HL-60/S4 treated with retinoic acid at 250 ng/mL for 4 days and 3 days (cell line): Measurements from ENCODE around the gene WEE2.
"Not testable (repeated sequence)": the region's sequence is repeated elsewhere in the genome, so short reads cannot be mapped to it uniquely, and the experiment has no call there.

ENCODE experiments used
- in situ Hi-C: fragments of 300-500 bp; cut with MboI; formaldehyde crosslinking; loops from 2 replicates; pipeline ENCODE4 v1.7.0; 2022; ENCODE audit warnings: low sequenced_read_pairs

WEE2 gene

GRCh38 chr7:141689072-141689825 is 18.9 kb upstream of the WEE2 start:
- in situ Hi-C loops: not testable (repeated sequence)

DNA sequence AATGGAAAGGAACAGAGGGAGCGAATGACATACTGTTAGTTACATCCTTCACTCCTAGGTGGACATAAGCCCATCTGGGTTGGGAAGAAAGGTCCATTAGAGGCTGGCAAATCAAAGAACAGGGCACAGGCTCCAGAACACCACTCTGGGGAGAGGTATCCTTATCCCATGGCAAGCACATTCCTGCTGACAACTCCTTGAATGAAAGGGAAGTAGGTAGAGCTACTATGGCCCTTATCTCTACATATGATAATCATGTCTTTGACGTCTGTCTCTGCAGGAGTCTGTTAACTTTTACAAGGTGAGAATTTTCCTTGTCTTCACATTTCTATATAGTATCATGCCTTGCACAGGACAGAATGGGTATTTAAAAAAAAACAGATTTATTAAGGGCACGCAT is 16.6 kb upstream of the WEE2 start:
- in situ Hi-C loops: no loop called here

DNA sequence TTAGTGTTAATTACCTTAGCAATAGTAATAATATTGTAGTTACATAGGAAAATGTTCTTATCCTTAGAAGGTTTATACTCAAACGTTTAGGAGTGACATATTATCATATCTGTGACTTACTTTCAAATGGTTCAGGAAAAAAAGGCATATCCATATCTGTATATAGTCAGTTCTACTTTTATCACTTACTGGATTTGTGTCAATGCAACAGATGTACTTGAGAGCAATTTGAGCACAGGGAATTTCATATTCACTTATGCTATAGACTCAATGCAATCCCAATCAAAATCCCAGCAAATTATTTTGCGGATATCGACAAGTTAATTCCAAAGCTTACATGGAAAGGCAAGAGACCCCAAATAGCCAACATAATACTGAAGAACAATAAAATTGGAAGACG is 16.2 kb upstream of the WEE2 start:
- in situ Hi-C loops: no loop called here

GRCh38 chr7:141693082-141693481 is 15.1 kb upstream of the WEE2 start:
- in situ Hi-C loops: no loop called here

- in situ Hi-C loops: no loop called here
Observed at GRCh38 chr7:141695803-141696289, 12.3 kb upstream of the WEE2 start.

GRCh38 chr7:141696348-141696747 is 11.8 kb upstream of the WEE2 start:
- in situ Hi-C loops: no loop called here

DNA sequence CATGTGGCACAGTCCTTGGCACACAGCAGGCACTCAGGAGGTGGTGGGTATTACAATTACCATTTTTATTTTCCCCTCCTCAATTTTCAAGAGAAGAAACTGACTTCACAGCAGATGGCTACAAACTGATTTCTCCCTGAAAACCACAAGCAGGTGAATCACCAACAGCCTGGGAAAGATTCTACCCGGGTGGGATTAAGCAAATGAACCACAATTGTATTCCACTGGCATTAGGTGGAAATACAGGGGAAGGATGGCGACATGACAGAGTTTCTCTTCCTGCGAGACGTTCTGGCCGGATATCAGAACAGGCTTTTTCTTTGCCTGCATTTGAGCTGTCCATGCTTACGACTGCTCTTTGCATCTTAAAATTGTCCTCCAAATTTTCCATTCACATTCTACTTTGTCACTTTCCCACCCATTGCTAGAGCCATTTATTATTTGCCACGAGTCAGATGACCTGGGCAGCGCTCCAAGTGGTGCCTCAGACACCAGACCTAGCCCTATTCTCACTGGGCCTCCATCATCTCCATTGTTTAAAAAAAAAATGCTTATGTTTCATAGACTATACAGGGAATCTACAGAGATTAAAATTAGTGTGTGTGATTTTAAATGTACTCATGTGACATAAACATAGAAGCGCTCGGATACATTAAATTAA is 10.8 kb upstream of the WEE2 start:
- in situ Hi-C loops: no loop called here

DNA sequence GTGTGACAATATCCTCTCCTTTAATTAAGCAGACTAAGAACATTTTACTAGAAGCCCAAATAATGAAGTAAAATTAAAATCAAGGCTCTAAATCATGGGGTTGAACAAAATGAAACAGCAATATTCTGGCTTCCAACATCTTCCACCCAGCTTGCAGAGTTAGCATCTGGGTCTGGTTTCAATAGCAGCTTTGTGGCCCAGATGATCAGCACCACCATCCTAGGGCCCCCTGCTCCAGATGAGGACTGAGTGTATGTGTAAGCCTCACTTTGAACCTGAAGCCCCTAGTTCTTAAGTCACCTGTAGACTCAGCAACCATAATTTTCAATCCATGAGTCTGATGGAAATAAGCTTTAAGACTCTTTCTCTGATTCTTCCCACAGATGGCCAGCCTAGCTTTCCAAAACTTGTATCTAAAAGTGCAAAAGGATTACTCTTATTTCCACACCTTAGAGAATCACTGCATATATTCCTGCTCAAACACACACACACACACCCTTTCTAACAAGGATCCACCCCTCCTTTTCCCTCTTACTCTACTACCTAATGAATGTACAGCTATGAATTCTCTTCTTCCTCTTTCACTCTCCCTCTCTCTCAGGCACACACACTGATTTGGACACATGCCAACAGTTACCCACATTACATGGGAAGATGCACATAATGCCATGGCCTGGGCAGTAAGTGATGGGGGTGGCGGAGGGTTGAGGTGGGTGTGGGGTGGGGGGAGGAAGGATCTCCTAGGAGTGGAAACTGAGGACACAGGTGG is 9.7 kb upstream of the WEE2 start:
- in situ Hi-C loops: no loop called here

DNA sequence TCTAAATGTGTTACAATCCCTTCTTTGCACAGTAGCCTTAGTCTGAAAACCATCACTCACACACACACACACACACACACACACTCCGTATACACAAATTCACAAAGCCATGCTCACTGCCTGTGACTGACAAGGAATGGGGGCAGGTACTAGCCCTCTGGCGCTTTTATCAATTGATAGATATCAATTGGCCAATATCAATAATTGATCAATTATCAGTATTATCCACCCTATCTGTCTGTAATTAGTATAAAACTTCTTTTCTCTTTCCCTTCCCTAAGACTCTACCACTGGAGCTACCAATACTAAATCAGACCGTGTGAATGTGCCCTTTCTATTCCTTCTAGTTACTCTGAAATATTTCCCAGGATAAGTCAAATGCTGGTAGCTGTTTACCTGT is 8.3 kb upstream of the WEE2 start:
- in situ Hi-C loops: no loop called here

DNA sequence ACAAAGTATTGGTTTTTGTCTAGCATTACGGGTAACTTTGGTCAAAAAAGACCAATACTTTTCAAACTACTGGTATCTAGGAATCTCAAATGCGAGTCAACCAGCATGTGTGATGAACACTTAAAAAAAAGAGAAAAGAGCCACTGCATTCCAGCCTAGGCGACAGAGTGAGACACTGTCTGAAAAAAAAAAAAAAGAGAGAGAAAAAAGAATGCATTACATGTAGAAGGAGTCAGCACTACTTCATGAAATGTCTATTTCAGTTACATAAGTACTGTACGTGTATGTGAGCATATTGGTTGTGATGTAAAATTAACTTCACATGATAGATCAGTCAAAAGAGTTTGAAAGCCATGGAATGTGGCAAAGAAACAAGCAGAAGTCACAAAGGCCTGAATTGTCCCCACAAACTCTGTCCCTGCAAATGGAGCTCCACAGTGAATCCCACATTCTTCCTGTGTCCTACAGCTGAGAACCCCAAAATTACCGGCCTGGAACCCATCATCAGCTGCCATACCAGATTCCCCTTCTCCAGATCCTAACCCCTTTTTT is 7.8 kb upstream of the WEE2 start:
- in situ Hi-C loops: no loop called here

- in situ Hi-C loops: no loop called here
Observed at GRCh38 chr7:141700848-141701371, 7.2 kb upstream of the WEE2 start.

DNA sequence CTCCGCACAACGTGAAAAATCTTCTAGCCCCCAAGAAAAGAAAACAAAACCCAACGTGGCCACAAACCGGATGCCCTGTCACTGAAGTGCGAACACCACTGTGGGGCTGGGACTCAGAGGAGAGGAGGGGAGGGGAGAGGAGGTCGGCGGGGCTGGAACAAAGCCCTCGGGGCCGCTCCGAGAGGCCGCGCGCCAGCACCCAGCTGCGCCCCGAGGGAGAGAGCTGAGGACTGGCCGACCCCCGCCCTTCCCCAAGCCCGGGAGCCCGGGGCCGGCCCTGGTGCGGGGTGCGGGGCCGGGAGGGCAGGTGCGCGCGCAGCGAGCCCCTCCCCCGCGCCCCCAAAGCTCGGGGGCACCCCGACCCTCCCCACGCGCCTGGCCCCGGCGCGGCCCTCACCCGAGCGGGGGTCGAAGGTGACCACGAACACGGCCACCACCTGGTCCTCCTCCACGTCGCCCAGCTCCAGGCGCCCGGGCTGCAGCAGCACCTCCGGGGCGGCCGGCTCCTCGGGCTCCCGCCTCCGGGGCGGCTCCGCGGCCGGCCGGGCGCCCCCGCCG is 6.6 kb upstream of the WEE2 start:
- in situ Hi-C loops: no loop called here

- in situ Hi-C loops: no loop called here
Observed at GRCh38 chr7:141702047-141702567, 6.0 kb upstream of the WEE2 start, which contains the start of gene DENND11. Gene DENND11, minus strand, starts transcription at chr7:141702166. Its CDS starts 13 bp downstream, at chr7:141702153.

GRCh38 chr7:141702892-141703291 is 5.3 kb upstream of the WEE2 start:
- in situ Hi-C loops: no loop called here

- in situ Hi-C loops: no loop called here
Observed at GRCh38 chr7:141704112-141704511, 4.0 kb upstream of the WEE2 start.

GRCh38 chr7:141704741-141705140 is 3.4 kb upstream of the WEE2 start:
- in situ Hi-C loops: no loop called here

DNA sequence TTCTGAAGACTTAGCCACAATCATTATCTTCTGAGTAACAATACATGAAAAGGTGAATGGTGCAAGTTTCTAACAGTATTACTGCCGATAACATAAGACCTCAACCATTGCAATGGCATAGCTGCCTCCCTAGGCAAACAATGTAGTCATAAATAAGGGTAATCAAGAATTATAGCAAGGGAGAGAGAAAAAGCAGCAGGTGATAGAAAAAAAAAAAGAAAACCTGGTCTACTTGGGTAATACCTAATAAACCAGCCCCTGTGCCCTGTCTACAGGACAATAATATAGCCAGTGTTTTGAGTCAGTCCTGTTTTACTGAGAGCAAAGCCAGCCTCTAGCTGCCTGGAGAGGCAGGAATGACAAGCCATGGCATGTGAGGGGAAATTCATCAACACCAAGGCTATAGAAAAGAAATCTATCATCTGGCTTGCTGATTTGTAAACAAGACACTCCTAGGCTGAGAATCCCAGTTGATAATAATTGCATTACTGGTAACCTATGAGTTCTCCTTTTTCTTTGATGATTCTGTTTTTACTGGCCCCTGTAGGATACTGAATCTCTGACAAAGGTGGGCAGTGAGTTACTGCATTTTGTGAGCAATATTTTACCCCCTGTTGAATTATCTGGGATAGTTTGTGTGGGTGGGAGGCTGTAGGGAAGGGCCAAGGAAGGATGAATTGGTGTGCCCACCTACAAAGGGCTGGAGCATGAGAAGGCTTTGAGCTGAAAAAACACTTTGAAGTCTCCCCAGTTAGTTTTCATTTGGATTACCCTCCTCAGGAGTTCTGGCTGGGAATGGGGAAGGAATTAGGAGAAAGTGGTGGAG is 1.7 kb upstream of the WEE2 start:
- in situ Hi-C loops: no loop called here

- in situ Hi-C loops: no loop called here
Observed at GRCh38 chr7:141709318-141709717, 1.2 kb downstream of the WEE2 start.

DNA sequence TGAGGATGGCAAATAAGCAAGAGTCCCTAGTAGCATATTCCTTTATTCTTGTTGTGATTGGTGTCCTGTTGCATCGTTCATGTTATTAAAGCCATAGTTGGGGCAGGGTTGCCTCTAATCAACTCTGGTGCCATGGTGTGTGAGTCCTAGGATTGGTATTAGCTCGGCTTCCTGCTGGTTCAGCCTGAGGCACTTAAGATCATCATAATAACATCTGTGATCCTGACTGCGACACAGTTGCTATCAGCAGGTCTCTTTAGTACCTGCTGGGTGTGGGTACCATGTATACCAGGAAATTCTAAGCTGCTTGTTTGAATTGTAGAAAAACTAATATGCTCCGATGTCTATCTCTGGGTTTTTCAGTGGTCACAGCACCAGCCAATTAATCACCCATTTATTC is 1.6 kb downstream of the WEE2 start:
- in situ Hi-C loops: no loop called here

DNA sequence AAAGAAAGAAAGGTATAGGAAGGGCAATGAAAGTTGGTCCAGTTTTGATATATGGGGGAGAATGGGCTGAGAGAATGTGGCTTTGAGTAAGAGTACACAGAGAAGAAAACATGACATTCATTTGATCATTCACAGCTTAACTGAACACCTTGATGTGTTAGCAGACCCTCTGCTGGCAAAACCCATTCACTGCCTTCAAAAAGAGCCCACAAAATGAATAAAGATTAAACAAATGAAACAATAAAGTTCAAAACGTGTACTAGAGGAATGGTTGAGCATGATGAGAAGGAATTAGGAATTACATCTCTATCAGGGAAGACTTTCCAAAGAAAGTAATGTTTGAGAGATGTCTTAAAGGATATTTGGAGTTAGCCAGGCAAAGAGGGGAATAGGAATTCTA is 2.1 kb downstream of the WEE2 start:
- in situ Hi-C loops: no loop called here
